Epithelial cell of esophagus (primary cell): Measurements from ENCODE around the gene CD80.
"Not testable (repeated sequence)": the region's sequence is repeated elsewhere in the genome, so short reads cannot be mapped to it uniquely, and the experiment has no call there.

Source experiments
- DNase-seq: peaks from one replicate; pipeline ENCODE4 v3.0.0; 2010; ENCODE audit warnings: low read depth
- H3K4me3 ChIP-seq: 2 replicates; pipeline ENCODE4 v1.5.1; 2011; ENCODE audit warnings: mild to moderate bottlenecking, low read length, control low read depth
- TF ChIP-seq, protein P1 (sequence below): IDR thresholded peaks from 2 replicates; pipeline ENCODE4 v1.5.1; 2011; ENCODE audit warnings: low read depth, mild to moderate bottlenecking, low read length, control low read depth, inconsistent platforms; ENCODE audit not compliant: insufficient read depth; ENCODE audit errors: missing control alignments

The CD80 gene

DNA sequence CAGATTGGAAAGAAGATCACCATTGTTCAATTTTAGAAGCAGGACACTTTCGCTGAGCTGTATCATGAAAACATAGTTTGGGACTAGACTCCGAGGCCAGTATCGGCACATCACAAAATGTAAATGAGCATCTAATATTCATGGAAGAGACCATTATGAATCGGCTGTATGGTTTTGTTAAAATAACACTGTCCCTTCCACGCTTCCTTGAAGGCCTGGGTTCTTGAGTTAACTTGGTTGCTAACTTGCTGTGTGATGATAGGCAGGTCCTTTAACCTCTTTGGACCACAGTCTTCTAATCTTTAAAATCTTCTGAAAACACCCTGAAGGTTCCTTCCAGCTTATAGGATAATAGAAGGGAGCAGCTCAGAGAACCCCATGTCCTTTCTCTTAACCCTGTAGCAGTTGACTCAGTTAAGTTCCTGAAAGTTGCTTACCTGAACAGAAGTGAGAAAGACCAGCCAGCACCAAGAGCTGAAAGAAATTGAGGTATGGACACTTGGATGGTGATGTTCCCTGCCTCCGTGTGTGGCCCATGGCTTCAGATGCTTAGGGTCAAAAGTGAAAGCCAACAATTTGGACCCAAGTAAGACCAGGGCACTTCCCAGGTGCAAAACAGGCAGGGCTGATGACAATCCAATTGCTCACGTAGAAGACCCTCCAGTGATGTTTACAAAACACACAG, 2.1 kb downstream of the CD80 start:
- DNase-seq: no peak
- H3K4me3 ChIP-seq: no peak overlapping the region
- TF ChIP-seq, protein P1, sequence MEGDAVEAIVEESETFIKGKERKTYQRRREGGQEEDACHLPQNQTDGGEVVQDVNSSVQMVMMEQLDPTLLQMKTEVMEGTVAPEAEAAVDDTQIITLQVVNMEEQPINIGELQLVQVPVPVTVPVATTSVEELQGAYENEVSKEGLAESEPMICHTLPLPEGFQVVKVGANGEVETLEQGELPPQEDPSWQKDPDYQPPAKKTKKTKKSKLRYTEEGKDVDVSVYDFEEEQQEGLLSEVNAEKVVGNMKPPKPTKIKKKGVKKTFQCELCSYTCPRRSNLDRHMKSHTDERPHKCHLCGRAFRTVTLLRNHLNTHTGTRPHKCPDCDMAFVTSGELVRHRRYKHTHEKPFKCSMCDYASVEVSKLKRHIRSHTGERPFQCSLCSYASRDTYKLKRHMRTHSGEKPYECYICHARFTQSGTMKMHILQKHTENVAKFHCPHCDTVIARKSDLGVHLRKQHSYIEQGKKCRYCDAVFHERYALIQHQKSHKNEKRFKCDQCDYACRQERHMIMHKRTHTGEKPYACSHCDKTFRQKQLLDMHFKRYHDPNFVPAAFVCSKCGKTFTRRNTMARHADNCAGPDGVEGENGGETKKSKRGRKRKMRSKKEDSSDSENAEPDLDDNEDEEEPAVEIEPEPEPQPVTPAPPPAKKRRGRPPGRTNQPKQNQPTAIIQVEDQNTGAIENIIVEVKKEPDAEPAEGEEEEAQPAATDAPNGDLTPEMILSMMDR: no peak

DNA sequence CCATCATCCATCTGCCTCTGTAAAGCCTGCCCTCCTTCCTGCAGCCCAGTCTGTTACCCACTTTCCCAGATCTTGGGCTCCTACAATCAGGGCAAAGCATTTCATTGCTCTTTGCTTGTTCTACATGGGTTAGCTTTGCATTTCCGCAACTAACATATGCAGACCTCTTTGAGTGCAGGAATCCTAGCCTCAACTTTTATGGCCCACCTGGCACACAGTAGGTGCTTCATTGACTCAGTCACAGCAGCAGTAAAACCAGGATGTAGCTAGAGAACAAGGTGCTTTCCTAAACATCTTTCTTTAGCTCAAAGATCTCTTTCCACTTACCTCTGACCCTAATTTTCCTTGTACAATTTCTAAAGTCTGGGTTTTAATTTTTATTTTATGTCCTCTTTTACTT, 3.5 kb downstream of the CD80 start:
- TF ChIP-seq, protein P1: no peak
- no peak for DNase-seq
- no peak overlapping the region for H3K4me3 ChIP-seq

DNA sequence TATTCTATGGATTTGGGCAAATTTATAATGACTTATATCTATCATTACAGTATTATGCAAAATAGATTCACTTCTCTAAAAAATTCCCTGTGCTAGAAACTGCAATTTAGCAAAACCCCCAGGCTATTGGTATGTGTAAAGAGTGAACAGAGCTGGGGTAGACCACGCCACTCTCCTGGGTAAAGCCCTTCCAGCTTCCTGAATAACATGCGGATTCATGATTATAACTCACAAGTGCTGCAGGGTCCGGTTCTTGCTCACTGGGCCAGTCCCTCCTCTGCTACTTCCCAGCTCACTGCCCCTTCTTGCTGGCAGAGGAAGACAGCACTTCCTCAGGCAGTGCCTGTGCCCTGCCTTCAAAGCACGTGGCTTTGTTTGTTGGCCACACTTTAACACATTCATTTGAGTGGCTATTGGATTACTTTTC, 4.1 kb downstream of the CD80 start:
- no peak overlapping the region for H3K4me3 ChIP-seq
- TF ChIP-seq, protein P1: no peak
- DNase-seq: no peak

DNA sequence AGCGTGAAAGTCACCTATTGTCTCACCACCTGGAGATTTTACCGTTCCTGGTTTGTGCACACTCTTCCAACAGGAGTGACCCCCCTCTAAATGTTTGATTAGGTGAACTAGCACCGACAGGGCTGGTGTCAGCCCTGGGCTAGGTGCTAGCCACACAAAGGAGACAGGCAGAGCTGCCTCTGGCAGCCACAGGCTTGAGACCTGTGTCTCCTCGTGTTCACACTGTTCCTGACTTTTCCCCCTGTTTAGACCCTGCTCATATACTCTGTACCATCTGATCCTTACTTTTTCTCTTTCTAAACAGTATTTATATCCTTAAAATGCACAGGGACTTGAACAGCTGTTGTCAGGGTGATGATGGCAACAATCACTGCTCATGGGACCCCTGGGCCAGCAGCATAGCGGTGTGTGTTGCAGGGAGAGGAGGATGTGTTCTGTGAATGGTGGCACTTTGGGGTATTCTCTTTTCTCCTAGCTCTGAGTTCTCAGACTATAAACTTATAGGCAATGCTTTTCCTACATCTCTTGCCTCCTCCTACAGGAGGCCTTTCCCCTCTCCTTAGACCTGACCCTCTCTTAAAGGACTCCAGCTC, 5.5 kb downstream of the CD80 start:
- H3K4me3 ChIP-seq: no peak overlapping the region
- TF ChIP-seq, protein P1: no peak
- no peak for DNase-seq

DNA sequence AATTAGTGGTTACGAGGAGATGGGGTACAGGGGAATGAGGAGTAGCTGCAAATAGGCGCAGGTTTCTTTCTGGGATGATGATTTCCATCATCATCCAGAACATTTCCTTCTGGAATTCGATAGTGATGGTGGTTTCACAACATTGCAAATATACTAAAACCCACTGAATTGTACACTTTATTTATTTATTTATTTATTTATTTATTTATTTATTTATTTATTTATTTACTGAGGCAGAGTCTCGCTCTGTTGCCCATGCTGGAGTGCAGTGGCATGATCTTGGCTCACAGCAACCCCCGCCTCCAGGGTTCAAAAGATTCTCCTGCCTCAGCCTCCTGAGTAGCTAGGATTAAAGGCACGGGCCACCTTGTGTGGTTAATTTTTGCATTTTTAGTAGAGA, 6.5 kb downstream of the CD80 start:
- DNase-seq, H3K4me3 ChIP-seq: not testable (repeated sequence)

DNA sequence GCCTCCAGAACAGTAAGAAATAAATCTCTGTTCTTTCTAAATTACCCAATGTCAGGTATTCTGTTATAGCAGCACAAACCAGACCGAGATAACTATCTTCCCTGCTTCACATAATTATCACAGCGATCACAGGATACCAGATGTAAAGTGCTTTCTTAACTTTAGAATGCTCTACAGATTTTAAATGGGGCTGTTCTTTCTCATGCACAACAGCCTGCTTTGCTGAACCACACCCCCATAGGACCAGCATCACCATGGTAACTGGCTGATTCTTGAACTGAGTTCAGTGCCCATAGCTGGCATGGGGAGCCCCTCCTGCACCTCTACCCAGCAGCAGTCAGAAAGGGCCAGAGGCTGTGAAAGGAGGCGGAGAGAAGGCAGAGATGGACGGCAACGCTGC, 7.8 kb downstream of the CD80 start:
- TF ChIP-seq, protein P1: no peak
- H3K4me3 ChIP-seq: no peak overlapping the region
- no peak for DNase-seq

DNA sequence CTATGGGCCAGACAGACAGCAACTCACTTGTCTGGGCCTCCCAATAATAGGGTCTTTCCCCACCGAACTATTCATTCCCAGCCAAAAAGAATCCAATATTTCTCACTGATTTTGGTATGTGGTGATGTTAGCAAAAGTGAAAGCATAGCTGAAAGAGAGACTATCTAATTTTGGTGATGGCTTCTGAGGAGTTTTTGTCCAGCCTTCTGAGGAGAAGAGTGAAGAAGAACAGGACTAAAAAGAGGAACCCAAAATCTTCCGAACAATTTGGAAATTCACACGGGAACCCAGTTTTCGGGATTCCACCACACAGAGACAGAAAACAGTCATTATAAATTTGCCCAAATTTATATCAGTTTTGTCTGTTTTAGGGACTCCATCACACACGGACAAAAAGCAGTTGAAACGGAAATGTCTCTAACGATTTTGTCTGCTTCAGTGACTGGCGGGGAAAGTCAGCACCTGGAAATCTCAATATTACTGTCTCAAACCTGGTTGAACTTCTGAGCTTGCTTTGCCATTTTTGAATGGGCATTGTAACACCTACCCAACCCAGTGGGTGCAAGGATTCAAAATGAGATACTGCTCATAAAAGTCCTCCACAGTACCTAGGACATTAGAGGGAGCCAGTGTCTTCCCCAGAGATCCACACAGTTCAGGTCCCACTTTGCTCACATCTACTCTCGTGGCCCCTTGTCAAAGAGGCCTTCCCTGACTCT, 9.1 kb downstream of the CD80 start:
- TF ChIP-seq, protein P1: no peak
- H3K4me3 ChIP-seq: no peak overlapping the region
- DNase-seq: no peak
